K562 (cell line): ENCODE data around the gene IGSF9. TPM values are rescaled to one million over a fixed set of nuclear protein-coding genes. Genes with fewer than 3 reads are reported as not detected.

Source experiments
- ATF7 ChIP-seq: fragments of 450-650 bp; IDR thresholded peaks from 2 replicates; pipeline ENCODE4 v1.7.1; 2014; ENCODE audit warnings: mild to moderate bottlenecking, moderate library complexity
- CBX5 ChIP-seq: IDR thresholded peaks from 2 replicates; pipeline ENCODE4 v1.6.1; 2014; ENCODE audit warnings: low read depth, borderline replicate concordance
- DMBX1 ChIP-seq: fragments of 250-450 bp; sonication (Bioruptor Pico); IDR thresholded peaks from 2 replicates; pipeline ENCODE4 v1.8.0; 2022; ENCODE audit warnings: inconsistent platforms, mild to moderate bottlenecking, moderate library complexity, borderline replicate concordance
- EP300 ChIP-seq: IDR thresholded peaks from 2 replicates; pipeline ENCODE4 v1.6.1; 2012; ENCODE audit warnings: low read length, improper control_type of control experiment
- ESRRB ChIP-seq: fragments of 250-450 bp; sonication (Bioruptor Pico); IDR thresholded peaks from 2 replicates; pipeline ENCODE4 v1.5.0; 2020; ENCODE audit warnings: mild to moderate bottlenecking, moderate library complexity, borderline replicate concordance
- ETV5 ChIP-seq: sonication (generic); formaldehyde crosslinking; IDR thresholded peaks from 2 replicates; pipeline ENCODE4 v1.4.0; 2020; ENCODE audit warnings: low read depth, mild to moderate bottlenecking, missing genetic modification reagents
- HEY1 ChIP-seq: fragments of 250-450 bp; sonication (Bioruptor Pico); IDR thresholded peaks from 2 replicates; pipeline ENCODE4 v1.5.0; 2020; ENCODE audit warnings: mild to moderate bottlenecking, moderate library complexity, borderline replicate concordance
- HNRNPL ChIP-seq: fragments of 200-400 bp; formaldehyde crosslinking; IDR thresholded peaks from 2 replicates; pipeline ENCODE4 v1.6.1; 2017; ENCODE audit warnings: low read depth, mild to moderate bottlenecking, low read length
- JUN ChIP-seq, 2 experiments: sonication (generic) in 1 of 2; formaldehyde crosslinking in 1 of 2; IDR thresholded peaks; 2 replicates each; pipeline versions ENCODE4 v1.6.1 to v1.8.0; 2012 to 2022; ENCODE audit warnings: borderline replicate concordance in 2 of 2, mild to moderate bottlenecking in 2 of 2, improper control_type of control experiment in 1 of 2, low read depth in 1 of 2, low read length in 1 of 2, missing genetic modification reagents in 1 of 2
- JUND ChIP-seq, 2 experiments: IDR thresholded peaks; 2 replicates in 1 of 2; 3 replicates in 1 of 2; pipeline ENCODE4 v1.6.1; 2011; ENCODE audit warnings: borderline replicate concordance in 2 of 2, low read depth in 2 of 2, low read length in 2 of 2, improper control_type of control experiment in 1 of 2, missing biosample characterization in 1 of 2, missing genetic modification characterization in 1 of 2, missing genetic modification reagents in 1 of 2
- L3MBTL2 ChIP-seq: fragments of 450-650 bp; IDR thresholded peaks from 2 replicates; pipeline ENCODE4 v1.6.1; 2016; ENCODE audit warnings: mild to moderate bottlenecking, moderate library complexity
- MXD1 ChIP-seq: fragments of 250-450 bp; sonication (Bioruptor Pico); IDR thresholded peaks from 2 replicates; pipeline ENCODE4 v1.8.0; 2021; ENCODE audit warnings: borderline replicate concordance, mild to moderate bottlenecking, moderate library complexity; ENCODE audit not compliant: poor library complexity, severe bottlenecking
- NFYB ChIP-seq: IDR thresholded peaks from 2 replicates; pipeline ENCODE4 v1.6.1; 2011; ENCODE audit warnings: mild to moderate bottlenecking, moderate library complexity; ENCODE audit not compliant: insufficient read length; ENCODE audit errors: extremely low read depth
- RCOR1 ChIP-seq, 2 experiments: IDR thresholded peaks; 2 replicates each; pipeline ENCODE4 v1.6.1; 2012; ENCODE audit warnings: low read depth in 2 of 2, low read length in 2 of 2, borderline replicate concordance in 1 of 2, improper control_type of control experiment in 1 of 2
- RUNX1 ChIP-seq: sonication (generic); IDR thresholded peaks from 2 replicates; pipeline ENCODE4 v1.6.1; 2016; ENCODE audit warnings: antibody characterized with exemption, low read depth
- VEZF1 ChIP-seq: fragments of 200-800 bp; sonication (Bioruptor generic); IDR thresholded peaks from 2 replicates; pipeline ENCODE4 v1.6.1; 2017; ENCODE audit warnings: missing genetic modification characterization, missing compliant biosample characterization
- ZNF121 ChIP-seq: sonication (generic); formaldehyde crosslinking; conservative IDR thresholded peaks from 2 replicates; pipeline ENCODE4 v1.8.0; 2022; ENCODE audit warnings: missing genetic modification reagents
- ZNF592 ChIP-seq: fragments of 450-650 bp; IDR thresholded peaks from 2 replicates; pipeline ENCODE4 v1.6.1; 2017; ENCODE audit warnings: antibody characterized with exemption, mild to moderate bottlenecking
- ZNF655 ChIP-seq: fragments of 250-450 bp; sonication (Bioruptor Pico); IDR thresholded peaks from 2 replicates; pipeline ENCODE4 v1.5.0; 2021
- polyA plus RNA-seq, 8 experiments: library from polyadenylated mRNA; depleted of rRNA in 4 of 8; stranded (reverse) in 5 of 8; unstranded in 3 of 8; fragments of >200 nt; fragmentation: Nextera tagmentation in 2 of 8; fragmentation: Illumina TruSeq in 1 of 8; extraction: Ambion mirVana in 2 of 8; extraction: Trizol in 1 of 8; gene quantifications; 2 replicates each; pipeline versions ENCODE4 v1.2.1 to v1.2.3, GENCODE V29; 2011 to 2014; ENCODE audit warnings: inconsistent platforms in 1 of 8, missing spikeins in 1 of 8
- total RNA-seq, 7 experiments: library from RNA; depleted of rRNA in 6 of 7; stranded (reverse); fragments of >200 nt in 6 of 7; fragmentation: Illumina TruSeq in 2 of 7; extraction: Trizol in 2 of 7; gene quantifications; 2 replicates each; pipeline versions ENCODE4 v1.2.1 to v1.2.3, GENCODE V29; 2011 to 2021; ENCODE audit warnings: low replicate concordance in 1 of 7

IGSF9 gene
- total and polyA plus RNA-seq, 9 of the 15 experiments (the other 6 are each of a cell fraction or from before 2014, with no cell fraction given) = 0.03 to 0.29 (median 0.07) TPM; not detected in 1

- TF ChIP-seq JUND (IDR thresholded peaks at IDR 0.05; ENCODE audit: borderline replicate concordance, low read depth, low read length) (peak; percentile 90), JUND (tag; IDR thresholded peaks at IDR 0.05; ENCODE audit: borderline replicate concordance, low read depth, low read length) (peak; percentile 77; the same call in 1 of the 3 replicates), ESRRB (CRISPR knock-in tag) (no peak), DMBX1 (CRISPR knock-in tag) (peak; percentile 36; the same call in 1 of the 2 replicates), L3MBTL2 (peak; percentile 57; the same call in 1 of the 2 replicates), ZNF592 (0 out of 2 replicates have a peak, but pooled peaks have one; percentile 73), RUNX1 (no peak), EP300 (peak; percentile 35; the same call in 1 of the 2 replicates), RCOR1 (IDR thresholded peaks at IDR 0.05; ENCODE audit: borderline replicate concordance in 1 of 2, low read depth in 2 of 2, low read length in 2 of 2) (0 out of 4 replicates have a peak, but pooled peaks of 1 of the 2 experiments have one; percentile 19), MXD1 (no peak), VEZF1 (CRISPR knock-in tag) (peak; percentile 57; the same call in 1 of the 2 replicates), HEY1 (CRISPR knock-in tag) (no peak), ATF7 (0 out of 2 replicates have a peak, but pooled peaks have one; percentile 21), NFYB (no peak), HNRNPL (no peak), ZNF655 (CRISPR knock-in tag) (0 out of 2 replicates have a peak, but pooled peaks have one; percentile 19), ETV5 (CRISPR knock-in tag) (peak; percentile 34; the same call in 1 of the 2 replicates), CBX5 (no peak), ZNF121 (CRISPR knock-in tag) (no peak), JUN (IDR thresholded peaks at IDR 0.05; ENCODE audit: borderline replicate concordance, low read depth, low read length) (peak; percentile 73), JUN (CRISPR knock-in tag; IDR thresholded peaks at IDR 0.05; ENCODE audit: borderline replicate concordance) (no peak)
These were observed 55.6 kb downstream of the IGSF9 start (continued) for GRCh38 chr1:159889821-159890252.
